GM10266 (cell line): ENCODE measurements around the gene HTRA1.

Experiments used
- DNase-seq: peaks from one replicate; pipeline ENCODE4 v3.0.0; 2012; ENCODE audit errors: extremely low spot score
- CTCF ChIP-seq: IDR thresholded peaks from 2 replicates; pipeline ENCODE4 v1.5.1; 2012; ENCODE audit warnings: mild to moderate bottlenecking, low read depth; ENCODE audit not compliant: control insufficient read depth, insufficient read depth; ENCODE audit errors: missing control alignments

Gene HTRA1

GRCh38 chr10:122530177-122530576, 68.8 kb downstream of the HTRA1 start:
- no peak for TF ChIP-seq CTCF
- DNase-seq: no peak

GRCh38 chr10:122531261-122531660, 69.9 kb downstream of the HTRA1 start:
- no peak for DNase-seq
- TF ChIP-seq CTCF: no peak

DNA sequence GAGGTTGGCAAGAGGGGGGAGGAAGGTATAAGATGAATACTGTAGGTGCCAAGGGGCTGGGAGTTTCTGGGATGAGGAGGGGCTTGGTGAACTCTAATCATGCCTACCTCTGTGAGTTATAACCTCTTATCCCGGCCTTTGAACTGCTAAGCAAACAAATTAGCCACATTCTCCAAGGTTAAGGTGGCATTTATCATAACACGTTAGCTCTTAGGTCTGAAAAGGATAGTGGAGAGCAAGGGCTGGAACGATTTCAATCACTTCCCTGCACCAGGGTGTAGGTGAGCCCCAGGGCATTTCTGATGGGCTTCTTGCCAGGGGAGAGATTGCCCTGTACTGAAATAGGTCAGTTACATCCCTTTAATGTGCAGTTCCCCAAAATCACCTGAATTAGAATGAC, 70.6 kb downstream of the HTRA1 start:
- no peak for TF ChIP-seq CTCF
- no peak for DNase-seq

GRCh38 chr10:122532601-122533296, 71.4 kb downstream of the HTRA1 start:
- DNase-seq: no peak
- no peak for TF ChIP-seq CTCF

DNA sequence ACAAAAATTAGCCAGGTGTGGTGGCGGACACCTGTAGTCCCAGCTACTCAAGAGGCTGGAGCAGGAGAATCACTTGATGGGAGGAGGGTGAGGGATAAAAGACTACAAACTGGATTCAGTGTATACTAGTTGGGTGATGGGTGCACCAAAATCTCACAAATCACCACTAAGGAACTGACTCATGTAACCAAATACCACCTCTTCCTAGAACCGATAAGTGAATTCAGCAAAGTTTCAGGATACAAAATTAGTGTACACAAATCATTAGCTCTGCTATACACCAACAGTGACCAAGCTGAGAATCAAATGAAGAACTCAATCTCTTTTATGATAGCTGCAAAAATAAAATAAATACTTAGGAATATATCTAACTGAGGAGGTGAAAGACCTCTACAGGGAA, 76.2 kb downstream of the HTRA1 start:
- DNase-seq: no peak
- no peak for TF ChIP-seq CTCF

DNA sequence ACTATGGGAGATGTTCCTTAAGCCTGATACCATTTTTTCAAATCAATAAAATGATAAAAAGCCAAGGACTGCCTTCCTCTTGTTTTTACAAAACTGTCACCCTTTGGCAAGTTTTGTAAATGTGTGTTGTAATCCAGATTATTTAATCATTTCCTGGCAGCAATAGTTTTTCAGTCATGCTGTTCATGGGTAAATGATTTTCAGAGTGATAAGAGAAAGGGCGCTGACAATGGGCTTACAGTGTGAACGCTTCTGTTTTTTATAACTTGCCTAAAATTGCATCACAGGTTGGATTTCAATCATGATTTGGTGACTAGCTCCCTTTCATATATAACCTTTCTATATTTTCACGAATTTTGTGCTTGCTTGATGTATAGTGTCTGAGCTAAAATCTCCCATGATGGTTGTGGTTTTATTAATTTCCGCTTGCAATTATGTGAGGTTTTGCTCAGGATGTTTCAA, 80.2 kb downstream of the HTRA1 start:
- DNase-seq: no peak
- no peak for TF ChIP-seq CTCF

- no peak for DNase-seq
- no peak for TF ChIP-seq CTCF
Measured at GRCh38 chr10:122543676-122544445, 82.5 kb downstream of the HTRA1 start.
